HAP-1 (cell line): ENCODE measurements around the gene ERCC1.
A peak's percentile ranks its signal among the peaks of the same experiment; 100 is the strongest.

Experiments used
- DNase-seq, 2 experiments: peaks; one replicate each; pipeline ENCODE4 v3.0.0-alpha.2; 2016 to 2020; ENCODE audit warnings: low spot score in 2 of 2
- H3K27me3 ChIP-seq: fragments of 250-450 bp; sonication (Bioruptor Pico); 2 replicates; pipeline ENCODE4 v1.5.1; 2020; ENCODE audit warnings: low read depth, mild to moderate bottlenecking, moderate library complexity
- H3K36me3 ChIP-seq: fragments of 250-450 bp; sonication (Bioruptor Pico); replicated peaks from 2 replicates; pipeline ENCODE4 v1.5.1; 2020; ENCODE audit warnings: mild to moderate bottlenecking
- H3K4me1 ChIP-seq: fragments of 250-450 bp; sonication (Bioruptor Pico); 2 replicates; pipeline ENCODE4 v1.5.1; 2020; ENCODE audit warnings: mild to moderate bottlenecking
- H3K4me3 ChIP-seq: fragments of 250-450 bp; sonication (Bioruptor Pico); 2 replicates; pipeline ENCODE4 v1.5.1; 2020; ENCODE audit warnings: mild to moderate bottlenecking, moderate library complexity
- H3K9me3 ChIP-seq: fragments of 250-450 bp; sonication (Bioruptor Pico); 2 replicates; pipeline ENCODE4 v1.5.1; 2020; ENCODE audit warnings: mild to moderate bottlenecking, moderate library complexity
- in situ Hi-C: fragments of 300-500 bp; cut with MboI; formaldehyde crosslinking; loops from 3 replicates; pipeline ENCODE4 v1.14.3; 2020; ENCODE audit warnings: low sequenced_read_pairs, inconsistent platforms, mixed read lengths

Gene ERCC1

DNA sequence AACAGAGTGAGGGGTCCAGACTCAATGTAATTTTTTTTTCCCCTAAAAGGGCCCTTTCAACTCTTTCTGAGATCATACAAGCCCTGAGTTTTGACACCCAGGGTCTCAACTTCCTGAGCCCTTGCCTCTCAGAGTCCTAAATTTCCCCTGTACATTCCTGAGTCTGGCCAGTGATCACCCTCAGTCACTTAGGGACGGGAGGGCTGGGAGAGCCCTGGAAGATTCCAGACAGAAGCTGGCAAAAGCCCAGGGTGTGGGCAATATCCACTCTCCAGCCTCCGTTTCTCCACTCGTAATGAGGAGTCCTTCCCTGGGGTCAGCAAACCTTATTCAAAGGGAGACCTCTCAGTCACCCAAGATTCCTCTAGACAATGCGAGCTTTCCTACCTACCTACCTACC lies 20.4 kb downstream of the ERCC1 start:
- no peaks in the 10 kb centered on the region for H3K27me3 ChIP-seq
- H3K9me3 ChIP-seq = no peaks in the 10 kb centered on the region
- no peak for DNase-seq
- H3K4me3 ChIP-seq = no peak overlapping the region
- in situ Hi-C loops = no loop called here
- H3K36me3 ChIP-seq = peaks cover 8% of the 10 kb centered on the region
- peaks cover 40% of the 10 kb centered on the region for H3K4me1 ChIP-seq

DNA sequence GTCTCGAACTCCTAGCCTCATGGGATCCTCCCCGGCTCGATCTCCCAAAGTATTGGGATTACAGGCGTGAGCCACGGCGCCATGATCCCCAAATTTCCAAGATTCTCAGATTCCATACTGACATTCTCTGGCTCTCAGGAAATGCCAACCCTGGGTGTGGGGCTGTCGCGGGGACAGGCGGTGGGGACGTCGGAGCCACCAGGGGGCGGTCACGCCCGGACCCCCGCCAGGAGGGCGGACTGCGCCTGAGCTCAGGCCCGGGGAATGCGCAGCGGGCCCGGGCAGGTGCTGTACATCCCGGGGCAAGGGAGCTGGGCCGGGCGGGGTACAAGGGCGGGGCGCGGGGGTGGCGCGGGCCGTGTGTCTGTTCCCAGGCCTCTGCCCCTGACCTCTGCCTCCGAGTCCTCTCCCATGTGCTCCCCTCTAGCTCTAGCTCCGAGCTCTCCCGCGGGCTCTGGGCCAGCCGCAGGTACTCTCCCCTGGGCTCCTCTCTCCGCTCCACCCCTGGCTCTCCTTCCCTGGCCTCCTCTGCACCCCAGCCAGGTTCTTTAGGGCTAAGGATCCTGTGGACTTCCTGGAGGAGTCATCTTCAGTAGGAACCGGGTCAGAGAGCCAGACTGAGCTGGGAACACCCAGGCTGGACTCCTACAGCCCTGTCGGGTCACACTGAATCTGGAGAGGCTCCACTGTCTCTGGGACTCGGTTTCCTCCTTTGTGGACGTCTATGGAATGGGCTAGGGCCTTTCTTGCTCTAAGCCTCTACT lies 21.2 kb downstream of the ERCC1 start:
- DNase-seq = peak; percentile 61 to 86
- peaks cover 37% of the 10 kb centered on the region for H3K4me1 ChIP-seq
- peak overlapping the region; percentile 18 for H3K4me3 ChIP-seq
- no peaks in the 10 kb centered on the region for H3K27me3 ChIP-seq
- no peaks in the 10 kb centered on the region for H3K9me3 ChIP-seq
- peaks cover 5% of the 10 kb centered on the region; the same call in 1 of the 2 replicates for H3K36me3 ChIP-seq
- in situ Hi-C loops = no loop called here

DNA sequence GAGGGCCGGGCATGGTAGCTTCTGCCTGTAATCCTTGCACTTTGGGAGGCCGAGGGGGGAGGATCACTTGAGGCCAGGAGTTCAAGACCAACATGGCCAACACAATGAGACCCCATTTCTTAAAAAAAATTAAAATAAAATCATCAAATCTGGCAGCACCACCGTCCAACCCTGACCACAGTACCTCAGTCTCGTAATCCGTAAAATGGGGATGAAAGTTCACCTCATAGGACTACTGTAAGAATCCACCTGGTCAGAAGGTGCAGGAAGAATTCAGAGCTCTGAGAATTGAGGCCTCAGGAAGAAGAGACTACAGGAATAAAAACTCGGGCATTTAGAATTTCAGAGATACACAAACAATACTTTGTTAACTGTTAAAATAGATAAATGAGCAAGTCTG lies 21.9 kb downstream of the ERCC1 start:
- peaks cover 33% of the 10 kb centered on the region for H3K4me1 ChIP-seq
- H3K27me3 ChIP-seq = no peaks in the 10 kb centered on the region
- DNase-seq = no peak
- no peaks in the 10 kb centered on the region for H3K9me3 ChIP-seq
- no peak overlapping the region for H3K4me3 ChIP-seq
- in situ Hi-C loops = no loop called here
- H3K36me3 ChIP-seq = no peaks in the 10 kb centered on the region

DNA sequence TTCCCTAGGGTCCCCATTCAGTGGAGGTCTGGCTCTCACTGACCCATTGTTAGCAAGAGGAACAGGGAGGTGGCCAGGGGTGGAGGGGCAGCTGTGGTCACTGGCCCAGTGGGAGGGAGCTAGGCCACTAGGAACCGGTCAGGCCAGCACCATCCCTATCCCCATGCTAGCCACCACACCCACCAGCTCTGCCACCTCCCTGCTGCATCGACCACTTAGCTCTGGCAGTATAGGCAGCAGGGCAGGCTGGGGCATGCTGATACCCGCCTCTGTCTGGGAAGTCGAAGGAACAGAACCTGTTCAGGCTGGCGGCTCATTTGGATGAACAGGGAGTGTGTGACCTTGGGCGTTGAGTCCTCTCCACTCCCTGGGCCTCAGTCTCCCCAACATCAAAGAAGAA lies 23.5 kb downstream of the ERCC1 start:
- in situ Hi-C loops = no loop called here
- H3K36me3 ChIP-seq = no peaks in the 10 kb centered on the region
- no peaks in the 10 kb centered on the region for H3K27me3 ChIP-seq
- H3K4me3 ChIP-seq = no peak overlapping the region
- peaks cover 28% of the 10 kb centered on the region for H3K4me1 ChIP-seq
- H3K9me3 ChIP-seq = no peaks in the 10 kb centered on the region
- no peak for DNase-seq

DNA sequence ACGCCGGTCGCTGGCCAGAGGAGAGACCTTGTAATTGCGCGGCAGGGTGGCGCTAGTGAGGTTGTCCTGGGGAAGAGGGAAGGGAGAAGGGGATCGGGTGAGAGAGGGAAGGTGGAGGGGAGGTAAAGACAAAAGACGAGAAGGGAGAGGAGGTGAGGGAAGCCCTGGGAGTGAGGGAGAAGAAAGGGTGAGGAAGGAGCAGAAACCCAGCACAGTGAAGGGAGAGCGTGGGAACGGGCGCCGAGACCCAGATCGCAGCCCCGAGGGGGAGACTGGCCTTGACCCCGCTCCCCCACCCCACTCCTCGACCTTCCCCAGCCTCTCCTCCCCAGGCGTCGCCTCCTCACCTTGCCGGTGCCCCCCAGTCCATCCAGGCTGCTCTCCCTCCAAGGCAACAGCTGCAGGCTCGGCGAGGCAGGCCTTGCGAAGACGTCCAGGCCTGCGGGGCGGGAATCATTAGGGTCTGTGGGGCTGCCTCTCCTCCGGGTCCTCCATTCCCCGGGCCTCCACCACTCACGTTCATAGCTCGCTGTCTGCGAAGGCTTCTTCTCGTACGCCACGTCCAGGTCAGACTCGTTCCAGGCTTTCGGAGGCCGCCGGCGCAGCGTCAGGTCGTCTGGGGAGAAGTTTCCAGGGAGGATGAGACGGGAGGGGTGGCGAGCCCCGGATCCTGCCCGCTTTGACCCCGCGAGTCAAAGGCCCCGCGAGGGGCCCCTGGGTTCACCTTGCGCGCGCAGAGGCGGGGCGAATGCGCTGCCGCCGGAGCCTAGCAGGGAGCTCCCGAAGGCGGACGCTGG lies 27.7 kb downstream of the ERCC1 start:
- in situ Hi-C loops = no loop called here
- Histone ChIP-seq H3K36me3 (no peaks in the 10 kb centered on the region), H3K27me3 (no peaks in the 10 kb centered on the region), H3K9me3 (no peaks in the 10 kb centered on the region), H3K4me3 (no peak overlapping the region), H3K4me1 (no peaks in the 10 kb centered on the region; the same call in 1 of the 2 replicates)
- DNase-seq = no peak

DNA sequence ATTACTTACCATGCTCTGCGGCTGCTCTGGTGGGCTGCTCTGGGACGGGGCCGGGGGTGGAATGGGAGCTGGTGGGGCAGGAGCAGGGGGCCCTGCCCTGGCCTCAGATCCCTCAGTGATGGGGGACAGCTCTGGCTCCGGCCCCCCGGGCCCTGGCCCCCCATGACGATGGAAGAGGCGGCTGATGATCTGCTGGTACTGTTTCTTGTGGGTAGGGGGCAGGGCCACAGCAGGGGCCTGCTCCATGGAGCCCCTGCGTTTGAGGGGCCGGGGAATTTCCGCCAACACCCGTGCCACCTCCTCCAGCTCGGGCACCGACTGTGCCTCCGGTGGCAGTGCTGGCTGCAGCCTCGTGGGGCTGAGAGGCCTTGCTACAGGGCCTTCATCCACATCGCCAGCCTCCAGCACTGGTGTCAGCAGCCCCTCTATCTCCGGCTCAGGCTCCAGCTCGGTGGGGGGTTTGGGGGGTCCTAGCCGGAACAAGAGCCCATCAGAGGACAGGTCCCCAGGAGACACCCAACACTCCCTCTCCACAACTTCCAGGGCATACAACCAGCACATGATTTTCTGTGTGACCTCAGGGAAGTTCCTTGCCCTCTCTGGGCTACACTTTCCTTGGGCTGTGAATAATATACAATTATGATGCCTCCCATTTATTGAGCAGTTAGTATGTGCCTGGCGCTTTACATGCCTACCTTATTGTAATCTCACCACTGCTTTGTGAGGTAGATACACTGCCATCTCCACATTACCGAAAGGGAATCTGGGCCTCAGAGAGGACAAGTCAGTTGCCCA lies 31.6 kb downstream of the ERCC1 start:
- no peaks in the 10 kb centered on the region for H3K27me3 ChIP-seq
- H3K4me3 ChIP-seq = no peak overlapping the region
- no peaks in the 10 kb centered on the region for H3K9me3 ChIP-seq
- in situ Hi-C loops = no loop called here
- no peaks in the 10 kb centered on the region for H3K4me1 ChIP-seq
- DNase-seq = no peak
- H3K36me3 ChIP-seq = no peaks in the 10 kb centered on the region

DNA sequence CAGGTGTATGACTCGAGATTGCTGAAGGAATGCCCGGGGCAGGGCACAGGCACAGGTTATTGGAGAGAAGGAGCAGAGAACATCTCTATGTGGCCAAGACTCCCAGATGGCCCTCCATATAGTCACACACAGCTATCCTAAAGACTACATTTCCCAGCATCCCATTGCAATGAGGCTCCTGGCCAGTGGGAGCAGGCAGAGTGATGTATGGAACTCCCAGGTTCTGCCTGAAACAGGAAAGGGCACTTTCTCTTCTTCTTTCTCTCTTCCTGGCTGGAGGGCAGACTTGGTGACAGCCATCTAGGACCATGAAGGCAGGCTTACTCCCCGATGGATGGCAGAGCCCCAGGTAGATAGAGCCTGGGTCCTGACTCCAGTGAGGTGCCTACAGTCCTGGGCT lies 32.4 kb downstream of the ERCC1 start:
- peaks cover under 1% of the 10 kb centered on the region; the same call in 1 of the 2 replicates for H3K4me1 ChIP-seq
- in situ Hi-C loops = no loop called here
- no peaks in the 10 kb centered on the region for H3K36me3 ChIP-seq
- no peaks in the 10 kb centered on the region for H3K9me3 ChIP-seq
- no peaks in the 10 kb centered on the region for H3K27me3 ChIP-seq
- no peak overlapping the region for H3K4me3 ChIP-seq
- peak; percentile 36 to 39 for DNase-seq

DNA sequence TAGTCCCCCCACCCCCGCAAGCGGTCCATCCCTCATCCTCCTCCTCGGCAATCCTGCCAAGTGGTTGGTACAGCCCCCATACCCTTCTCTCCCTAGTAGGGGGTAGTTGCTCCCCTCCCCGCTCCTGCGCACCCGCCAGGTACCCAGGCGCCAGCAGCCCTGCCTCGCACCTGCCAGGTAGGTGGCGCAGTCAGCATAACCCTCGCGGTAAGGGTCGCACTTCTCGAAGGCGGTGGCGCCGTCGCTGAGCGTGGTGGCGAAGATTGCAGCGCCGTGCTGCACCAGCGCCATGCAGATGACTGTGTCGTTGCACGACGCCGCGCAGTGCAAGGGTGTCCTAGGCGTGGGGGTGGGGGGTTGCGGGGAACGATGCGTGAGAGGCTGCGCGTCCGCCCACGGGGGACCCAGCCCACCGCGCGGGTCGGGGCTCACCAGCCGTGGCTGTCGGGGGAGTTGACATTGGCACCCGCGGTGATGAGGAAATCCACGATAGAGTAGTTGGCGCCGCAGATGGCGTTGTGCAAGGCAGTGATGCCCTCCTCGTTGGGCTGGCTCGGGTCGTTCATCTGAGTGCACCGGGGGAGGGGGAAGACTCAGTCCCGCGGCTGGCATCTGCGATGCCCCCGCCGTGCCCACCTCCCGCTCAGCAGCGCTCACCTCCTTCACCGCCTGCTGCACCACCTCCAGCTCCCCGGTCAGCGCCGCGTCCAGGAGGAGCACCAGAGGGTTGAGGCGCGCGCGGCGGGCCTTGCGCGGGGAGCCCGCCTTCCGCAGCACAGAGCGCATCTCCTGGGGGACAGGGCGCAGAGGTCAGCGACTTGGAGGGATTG lies 38.1 kb downstream of the ERCC1 start:
- in situ Hi-C loops = no loop called here
- peaks cover 3% of the 10 kb centered on the region for H3K4me1 ChIP-seq
- H3K36me3 ChIP-seq = no peaks in the 10 kb centered on the region
- H3K9me3 ChIP-seq = no peaks in the 10 kb centered on the region
- H3K27me3 ChIP-seq = no peaks in the 10 kb centered on the region
- no peak overlapping the region for H3K4me3 ChIP-seq
- no peak for DNase-seq

DNA sequence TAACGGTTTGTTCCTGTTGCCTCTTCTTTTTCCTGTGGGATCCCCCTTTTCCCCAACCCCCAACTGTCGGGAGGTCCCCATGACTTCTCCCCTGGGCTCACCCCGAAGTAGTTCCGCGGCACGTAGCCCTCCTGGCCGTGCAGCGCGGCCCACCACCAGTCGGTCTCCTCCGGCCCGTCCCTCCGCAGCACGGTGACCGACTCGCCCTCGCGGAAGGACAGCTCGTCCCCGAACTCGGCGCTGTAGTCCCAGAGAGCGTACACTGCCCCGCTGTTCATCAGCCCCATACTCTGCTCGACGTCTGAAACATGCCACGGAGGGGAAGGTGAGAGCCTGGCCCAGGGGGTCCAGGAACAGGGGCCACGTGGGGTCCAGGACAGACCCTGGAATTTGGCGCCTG lies 41.3 kb downstream of the ERCC1 start:
- no peaks in the 10 kb centered on the region for H3K36me3 ChIP-seq
- H3K4me3 ChIP-seq = no peak overlapping the region
- no peak for DNase-seq
- in situ Hi-C loops = no loop called here
- H3K27me3 ChIP-seq = no peaks in the 10 kb centered on the region
- peaks cover 3% of the 10 kb centered on the region for H3K4me1 ChIP-seq
- H3K9me3 ChIP-seq = no peaks in the 10 kb centered on the region

DNA sequence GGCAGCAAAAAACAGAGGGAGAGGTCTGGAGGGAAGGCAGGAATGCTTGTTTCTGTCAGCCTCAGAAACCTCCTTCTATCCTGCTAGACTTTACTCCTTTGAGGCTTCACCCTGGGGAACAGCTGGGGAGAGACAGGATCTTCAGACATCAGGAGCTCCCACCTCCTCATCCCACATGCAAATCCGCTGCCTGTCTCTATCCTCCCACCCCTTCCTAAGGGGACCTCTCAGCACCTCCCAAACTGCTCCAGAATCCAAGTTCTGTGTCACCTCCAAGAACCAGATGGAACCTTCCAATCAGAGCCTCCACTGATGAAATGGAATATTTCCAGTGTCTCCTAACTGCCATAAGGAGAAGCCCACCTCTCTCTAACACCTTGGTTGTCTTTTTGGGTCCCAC lies 43.6 kb downstream of the ERCC1 start:
- in situ Hi-C loops = no loop called here
- no peaks in the 10 kb centered on the region for H3K36me3 ChIP-seq
- no peak overlapping the region for H3K4me3 ChIP-seq
- H3K27me3 ChIP-seq = no peaks in the 10 kb centered on the region
- DNase-seq = no peak
- H3K9me3 ChIP-seq = no peaks in the 10 kb centered on the region
- peaks cover 11% of the 10 kb centered on the region for H3K4me1 ChIP-seq

DNA sequence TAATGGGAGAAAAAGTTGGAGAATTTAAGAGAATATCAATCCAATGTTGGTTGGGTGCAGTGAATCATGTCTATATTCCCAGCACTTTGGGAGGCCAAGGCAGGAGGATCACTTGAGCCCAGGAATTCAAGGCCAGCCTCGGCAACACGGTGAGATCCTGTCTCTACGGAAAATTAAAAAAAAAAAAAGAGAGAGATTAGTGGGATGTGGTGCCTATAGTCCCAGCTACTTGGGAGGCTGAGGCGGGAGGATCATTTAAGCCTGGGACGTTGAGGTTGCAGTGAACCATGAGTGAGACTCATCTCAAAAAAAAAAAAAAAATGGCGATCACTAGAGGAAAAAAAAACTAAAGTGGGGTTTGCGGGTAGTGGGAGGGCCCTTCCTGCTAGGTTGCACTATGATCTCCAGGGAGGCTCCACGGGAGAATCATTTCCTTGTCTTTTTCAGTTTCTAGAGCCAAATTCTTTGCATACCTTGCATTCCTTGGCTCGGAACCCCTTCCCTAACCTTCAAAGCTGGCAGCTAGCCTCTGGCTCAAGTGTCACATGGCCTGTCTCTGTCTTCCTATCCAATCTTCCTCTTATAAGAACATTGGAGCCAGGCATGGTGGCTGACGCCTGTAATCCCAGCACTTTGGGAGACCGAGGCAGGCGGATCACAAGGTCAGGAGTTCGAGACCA lies 47.5 kb downstream of the ERCC1 start:
- no peaks in the 10 kb centered on the region for H3K36me3 ChIP-seq
- no peaks in the 10 kb centered on the region for H3K27me3 ChIP-seq
- H3K4me1 ChIP-seq = peaks cover 19% of the 10 kb centered on the region
- peak; percentile 74 to 78 for DNase-seq
- no peaks in the 10 kb centered on the region for H3K9me3 ChIP-seq
- no peak overlapping the region for H3K4me3 ChIP-seq
- in situ Hi-C loops = no loop called here

DNA sequence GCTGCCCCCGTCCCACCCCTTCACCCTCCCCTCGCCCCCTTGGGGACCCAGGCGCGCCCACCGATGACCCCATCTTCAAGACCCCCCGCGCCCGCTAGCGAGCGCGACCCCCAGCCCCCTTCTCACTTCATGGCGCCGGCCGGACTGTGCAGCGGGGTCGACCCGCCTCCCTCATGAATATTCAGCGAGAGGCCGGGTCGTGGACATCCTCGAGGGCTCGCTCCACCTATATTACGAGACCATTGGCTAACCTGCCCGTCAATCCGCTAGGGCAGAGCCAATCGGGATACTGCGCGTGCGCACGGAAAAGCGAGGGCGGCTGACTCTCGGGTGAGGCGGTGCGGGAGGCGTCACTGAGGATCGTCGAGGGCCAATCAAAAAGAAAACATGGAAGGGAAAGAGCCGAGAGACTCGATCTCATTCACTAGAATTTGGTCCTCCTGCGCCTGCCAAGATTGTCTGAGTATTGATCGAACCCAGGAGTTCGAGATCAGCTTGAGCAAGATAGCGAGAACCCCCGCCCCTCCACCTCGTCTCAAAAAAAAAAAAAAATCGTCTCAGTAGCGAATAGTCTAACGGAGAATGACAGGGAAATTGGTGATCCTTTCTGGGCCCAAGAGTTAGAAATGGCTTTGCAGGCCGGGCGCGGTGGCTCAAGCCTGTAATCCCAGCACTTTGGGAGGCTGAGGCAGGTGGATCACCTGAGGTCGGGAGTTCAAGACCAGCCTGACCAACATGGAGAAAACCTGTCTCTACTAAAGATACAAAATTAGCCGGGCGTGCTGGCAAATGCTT lies 53.1 kb downstream of the ERCC1 start, which contains the start of gene ERCC2:
ERCC2 (minus strand) TSS at position 164 of the 795 bp plus-strand sequence; CDS start at position 131, 33 bp downstream.
- peak; percentile 93 to 100 for DNase-seq
- Histone ChIP-seq H3K36me3 (peaks cover 28% of the 10 kb centered on the region), H3K4me3 (peak within 1 kb of the TSS; percentile 90), H3K4me1 (peaks cover 17% of the 10 kb centered on the region), H3K27me3 (no peaks in the 10 kb centered on the region), H3K9me3 (no peaks in the 10 kb centered on the region)
- in situ Hi-C loops = no loop called here
